GM18519 (cell line): ENCODE data around the gene SUMO3.
"Not testable (repeated sequence)": the region's sequence is repeated elsewhere in the genome, so short reads cannot be mapped to it uniquely, and the experiment has no call there.

Source experiments
- ATAC-seq: cut with Tn5 transposase; IDR thresholded peaks from one replicate; pipeline ENCODE4 v1.9.1; 2021; ENCODE audit warnings: mild to moderate bottlenecking, moderate library complexity; ENCODE audit not compliant: unreplicated experiment, low FRiP score

Gene SUMO3

DNA sequence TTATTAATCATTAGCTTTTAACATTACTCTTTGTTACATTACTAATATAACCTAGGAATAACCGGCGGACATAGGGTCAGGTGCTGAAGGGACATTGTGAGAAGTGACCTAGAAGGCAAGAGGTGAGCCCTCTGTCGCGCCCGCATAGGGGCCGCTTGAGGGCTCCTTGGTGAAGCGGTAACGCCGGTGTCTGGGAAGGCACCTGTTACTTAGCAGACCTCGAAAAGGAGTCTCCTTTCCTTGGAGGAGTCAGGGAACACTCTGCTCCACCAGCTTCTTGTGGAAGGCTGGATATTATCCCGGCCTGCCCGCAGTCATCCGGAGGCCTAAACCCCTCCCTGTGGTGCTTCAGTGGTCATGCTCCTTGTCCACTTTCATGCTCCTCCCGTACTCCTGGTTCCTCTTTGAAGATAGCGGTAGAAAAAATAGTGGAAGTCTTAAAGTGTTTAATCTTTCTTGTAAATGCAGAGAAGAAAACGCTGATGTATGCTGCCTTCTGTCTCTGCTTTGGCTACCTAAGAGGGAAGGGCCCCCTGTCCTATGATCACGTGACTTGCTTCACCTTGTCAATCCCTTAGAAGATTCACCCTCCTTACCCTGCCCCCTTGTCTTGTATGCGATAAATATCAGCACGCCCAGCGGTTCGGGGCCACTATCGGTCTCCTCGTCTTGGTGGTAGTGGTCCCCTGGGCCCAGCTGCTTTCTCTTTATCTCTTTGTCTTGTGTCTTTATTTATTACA lies 14.8 kb upstream of the SUMO3 start:
- not testable (repeated sequence) for ATAC-seq

- no peak for ATAC-seq
These were observed 13.5 kb upstream of the SUMO3 start for GRCh38 chr21:44831227-44831860.

GRCh38 chr21:44829507-44830092 lies 11.7 kb upstream of the SUMO3 start:
- ATAC-seq, result no peak

GRCh38 chr21:44828362-44829056 lies 10.6 kb upstream of the SUMO3 start:
- ATAC-seq, result no peak

DNA sequence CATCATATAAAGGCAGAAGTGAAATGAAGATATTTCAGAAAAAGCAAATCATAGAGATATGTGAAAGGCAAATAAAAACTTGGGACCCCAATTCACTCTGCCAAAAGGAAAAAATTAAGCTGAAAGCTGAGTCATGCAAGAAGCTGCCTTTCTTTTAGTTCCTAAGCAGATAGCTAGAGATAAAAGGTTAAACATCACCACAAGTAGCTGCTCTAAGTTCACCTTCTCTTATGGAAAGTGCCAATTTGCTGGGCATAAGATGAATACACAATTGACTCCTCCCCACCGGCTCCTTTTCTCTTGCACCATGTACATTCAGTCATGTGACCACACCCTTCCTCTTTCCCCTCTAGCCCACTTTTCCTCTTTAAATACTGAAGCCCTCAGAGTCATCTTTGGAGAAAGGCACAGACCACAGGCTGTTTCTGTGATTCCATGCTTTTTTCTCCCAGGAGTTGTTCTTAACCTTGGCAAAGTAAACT lies 5.4 kb upstream of the SUMO3 start:
- ATAC-seq, result no peak

- no peak for ATAC-seq
These were observed 4.8 kb upstream of the SUMO3 start for GRCh38 chr21:44822484-44823178.

- no peak for ATAC-seq
These were observed 3.0 kb upstream of the SUMO3 start for GRCh38 chr21:44820851-44821250.

DNA sequence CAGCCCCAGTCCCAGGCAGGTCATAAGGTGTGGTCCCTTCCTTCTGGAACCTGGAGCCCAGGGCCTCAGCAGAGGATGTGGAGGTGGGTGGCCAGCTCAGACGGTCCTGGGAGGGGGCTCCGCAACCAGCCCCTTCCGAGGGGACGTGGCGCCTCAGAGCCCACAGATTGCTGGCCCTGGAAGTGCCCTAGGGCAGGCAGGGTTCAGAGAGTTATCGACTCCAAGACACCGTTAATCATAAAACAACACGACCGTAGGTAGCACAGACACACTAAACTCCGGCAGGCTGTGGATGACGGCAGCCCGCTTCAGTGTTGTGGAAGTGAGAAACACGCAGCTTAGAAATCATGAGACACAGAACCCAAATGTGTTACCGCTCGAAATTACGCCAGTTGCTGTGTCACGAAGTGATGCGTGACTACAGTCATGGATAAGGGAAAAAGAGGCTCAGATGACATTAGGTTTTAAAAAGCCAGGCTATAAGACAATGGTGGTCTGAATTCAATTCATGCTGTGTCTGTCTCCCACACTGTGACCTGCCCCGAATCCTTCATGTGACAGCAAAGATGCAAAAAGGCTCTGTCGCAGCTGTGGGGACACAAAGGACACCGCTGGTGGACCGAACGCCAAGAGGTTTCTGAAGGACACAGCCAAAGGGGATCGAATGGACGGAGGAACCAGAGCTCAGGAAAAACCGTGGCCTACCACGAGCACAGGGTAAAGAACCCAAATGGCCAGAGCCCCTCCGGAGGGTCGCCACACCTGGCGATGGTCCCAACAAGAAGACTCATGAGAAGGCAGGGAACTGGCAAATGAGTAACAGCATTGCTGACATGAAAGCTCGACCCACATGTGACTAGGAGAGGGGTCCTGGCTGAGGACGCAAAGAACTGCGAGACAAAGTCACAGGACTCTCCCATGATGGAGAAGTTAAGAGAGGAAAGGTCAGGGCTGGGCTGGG lies 1.7 kb upstream of the SUMO3 start:
- no peak for ATAC-seq

- no peak for ATAC-seq
These were observed 764 bp upstream of the SUMO3 start for GRCh38 chr21:44818640-44819011.

DNA sequence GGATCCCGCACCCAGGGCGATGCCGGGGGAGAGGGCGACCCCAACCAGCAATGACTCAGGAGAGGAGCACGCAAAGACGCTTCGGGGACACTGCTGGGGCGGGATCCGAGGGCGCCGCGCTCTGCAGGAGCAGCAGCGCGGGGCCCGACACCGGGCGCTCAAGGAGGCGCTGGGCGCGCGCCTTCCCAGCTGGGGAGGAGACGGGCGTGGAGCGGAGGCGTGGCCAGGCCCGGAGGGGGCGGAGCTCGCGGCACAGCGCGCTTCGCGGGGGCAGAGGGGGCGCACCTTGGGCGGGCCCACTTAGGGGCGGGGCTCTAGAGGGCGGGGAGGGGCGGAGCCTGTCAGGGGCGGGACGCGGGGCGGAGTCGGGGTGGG lies 369 bp downstream of the SUMO3 start:
- peak; percentile 66 for ATAC-seq

GRCh38 chr21:44816761-44817505 lies 929 bp downstream of the SUMO3 start:
- no peak for ATAC-seq

DNA sequence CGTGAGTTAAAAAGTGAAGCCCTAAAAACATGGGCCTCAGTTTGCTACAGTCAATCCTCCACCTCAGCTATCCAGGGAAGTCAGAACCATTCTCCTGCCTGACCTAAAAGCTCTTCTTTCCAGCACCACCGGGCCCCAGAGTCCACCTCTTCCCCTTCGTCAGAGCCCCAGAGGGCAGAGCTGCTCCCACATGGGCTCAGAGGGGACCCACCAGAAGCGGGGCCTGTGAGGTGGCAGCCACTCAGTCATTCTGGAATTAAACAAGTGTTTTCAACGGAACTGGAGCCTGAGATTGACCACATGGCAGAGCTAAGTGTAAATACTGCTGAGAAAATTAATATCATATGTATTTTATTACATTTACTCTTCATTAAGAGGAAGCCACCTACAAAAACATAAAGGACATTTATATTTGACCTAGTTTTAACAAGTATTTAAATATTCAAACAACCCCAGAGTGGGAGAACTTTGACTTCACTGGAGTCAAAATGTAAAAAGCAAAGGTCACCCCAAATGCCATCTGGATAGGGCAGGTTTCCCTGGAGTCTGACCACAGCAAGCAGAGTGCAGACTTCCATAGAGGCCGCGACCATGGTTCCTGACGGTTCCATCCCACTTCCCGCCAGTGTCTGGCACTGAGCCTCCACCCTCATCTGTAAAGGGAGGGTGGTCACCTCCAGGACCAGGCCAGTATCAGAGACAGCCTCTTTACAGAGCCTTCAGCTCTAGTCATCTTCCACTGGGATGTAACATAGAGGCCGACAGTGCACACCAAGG lies 1.8 kb downstream of the SUMO3 start:
- ATAC-seq, result no peak

DNA sequence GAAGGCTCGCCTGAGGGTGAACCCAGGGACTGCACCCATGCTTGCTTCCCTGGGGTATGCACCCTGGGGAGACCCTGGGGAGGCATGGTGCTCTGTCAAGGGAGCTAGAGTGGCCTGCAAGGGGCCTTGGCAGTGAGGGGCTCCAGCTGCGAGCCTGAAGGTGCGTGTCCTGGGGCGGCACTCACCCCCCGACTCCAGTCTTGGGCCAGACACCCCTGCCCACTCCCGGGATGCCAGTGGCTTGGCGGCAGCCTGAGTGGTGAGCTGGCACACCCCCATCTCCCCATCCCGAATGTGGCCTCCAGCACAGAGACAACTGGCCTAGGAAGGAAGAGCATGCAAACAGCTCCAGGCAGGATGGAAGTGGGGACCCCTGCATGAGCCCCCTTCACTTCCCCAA lies 2.6 kb downstream of the SUMO3 start:
- no peak for ATAC-seq

GRCh38 chr21:44814498-44815023 lies 3.3 kb downstream of the SUMO3 start:
- ATAC-seq, result no peak

- no peak for ATAC-seq
These were observed 4.1 kb downstream of the SUMO3 start for GRCh38 chr21:44813727-44814126.

GRCh38 chr21:44813149-44813548 lies 4.7 kb downstream of the SUMO3 start:
- no peak for ATAC-seq

DNA sequence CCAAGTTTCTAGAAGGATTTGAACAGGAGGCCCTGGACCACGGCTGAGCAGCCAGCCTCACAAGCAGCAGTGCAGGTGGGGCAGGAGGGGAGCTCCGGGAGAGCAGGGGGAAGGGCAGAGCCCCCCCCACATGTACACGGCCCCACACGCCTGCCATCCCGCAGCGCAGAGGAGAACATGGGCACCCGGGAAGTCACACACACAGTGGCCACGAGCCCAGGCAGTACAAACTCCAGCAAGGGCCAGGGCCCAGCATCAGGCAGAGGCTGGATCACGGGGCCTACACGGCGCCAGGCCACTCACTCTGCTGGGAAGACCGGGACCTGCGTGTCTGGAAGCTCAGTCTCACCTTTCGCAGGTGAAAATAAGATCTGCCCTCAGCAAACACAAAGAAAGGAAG lies 5.2 kb downstream of the SUMO3 start:
- ATAC-seq, result no peak

DNA sequence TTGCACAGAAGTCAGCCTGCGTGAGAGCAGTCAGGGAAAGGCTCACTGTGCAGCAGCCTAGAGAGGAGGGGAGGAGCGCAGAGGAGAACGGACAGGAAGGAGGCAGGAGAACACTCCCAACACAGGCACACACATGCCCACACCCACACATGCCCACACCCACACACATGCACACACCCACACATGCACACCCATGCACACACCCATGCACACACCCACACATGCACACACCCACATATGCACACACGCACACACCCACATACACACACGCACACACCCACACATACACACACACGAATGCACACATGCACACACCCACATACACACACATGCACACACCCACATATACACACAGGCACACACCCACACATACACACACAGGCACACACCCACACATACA lies 7.1 kb downstream of the SUMO3 start:
- no peak for ATAC-seq
